CD4-positive, alpha-beta T cell treated with Interleukin-6 for 4 hours (primary cell): ENCODE results near the gene NT5DC4.
A peak's percentile ranks its signal among the peaks of the same experiment; 100 is the strongest.

Experiments used
- DNase-seq: peaks from one replicate; pipeline ENCODE4 v3.0.0-alpha.2; 2020; ENCODE audit warnings: mixed read lengths

Gene NT5DC4

DNA sequence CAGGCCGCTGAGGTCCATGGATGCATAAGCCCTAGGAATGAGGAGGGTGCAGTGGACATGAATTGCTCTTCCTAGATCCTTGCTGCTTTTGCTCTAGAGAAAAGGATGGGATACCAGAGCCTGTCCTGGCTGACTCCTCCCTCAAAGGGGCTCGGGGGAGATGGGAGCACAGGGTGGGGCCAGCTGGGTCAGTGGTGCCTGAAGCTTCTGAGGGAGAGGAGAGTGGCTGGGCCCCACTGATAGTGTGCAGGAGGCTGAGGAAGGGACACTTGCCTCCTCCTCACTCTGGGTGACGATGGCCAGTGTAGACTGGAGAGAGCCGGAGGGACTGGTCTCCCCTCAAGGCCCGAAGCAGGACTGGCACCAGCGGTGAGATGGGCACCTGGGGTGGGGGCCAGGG is at the start of gene NT5DC4:
NT5DC4 (plus strand) TSS at position 236 of the 400 bp plus-strand sequence; CDS start at position 296, 60 bp downstream.
- no peak for DNase-seq

DNA sequence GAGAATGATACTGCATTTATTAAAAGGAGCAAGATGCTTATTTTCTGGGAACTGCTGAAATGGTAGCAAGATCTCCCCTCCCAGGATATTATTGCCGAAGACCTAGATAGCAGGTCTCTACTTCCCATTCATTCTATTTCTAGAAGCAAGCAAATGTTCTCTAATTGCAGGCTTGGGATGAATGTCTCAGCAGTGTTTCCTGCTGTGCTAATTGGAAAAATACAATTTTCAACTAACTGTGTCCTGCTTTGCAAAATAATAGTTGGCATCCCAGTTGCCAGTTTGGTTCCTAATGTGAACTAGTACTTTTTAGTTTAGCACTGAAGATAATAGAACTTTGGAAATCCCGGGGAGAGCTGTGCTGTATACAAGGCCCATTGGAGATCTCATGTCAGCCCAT is 49.0 kb upstream of the NT5DC4 start:
- no peak for DNase-seq

DNA sequence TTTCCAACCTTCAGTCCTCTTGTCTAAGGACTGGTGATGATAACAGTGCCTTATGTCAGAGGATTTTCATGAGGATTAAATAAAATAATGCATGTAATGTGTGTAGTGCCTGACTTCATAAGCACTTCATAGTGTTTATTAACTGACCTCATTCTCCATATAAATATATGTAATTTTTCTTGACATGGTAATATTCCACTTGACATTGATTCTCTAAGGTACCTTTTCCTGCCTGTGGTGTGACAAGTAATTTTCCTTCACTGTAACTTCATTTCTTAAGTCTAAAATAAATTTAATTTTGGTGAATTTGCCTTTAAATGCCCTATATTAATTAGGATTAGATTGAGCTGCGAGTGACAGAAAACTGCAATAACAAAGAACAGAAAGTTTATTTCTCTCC is 47.8 kb upstream of the NT5DC4 start:
- no peak for DNase-seq

DNA sequence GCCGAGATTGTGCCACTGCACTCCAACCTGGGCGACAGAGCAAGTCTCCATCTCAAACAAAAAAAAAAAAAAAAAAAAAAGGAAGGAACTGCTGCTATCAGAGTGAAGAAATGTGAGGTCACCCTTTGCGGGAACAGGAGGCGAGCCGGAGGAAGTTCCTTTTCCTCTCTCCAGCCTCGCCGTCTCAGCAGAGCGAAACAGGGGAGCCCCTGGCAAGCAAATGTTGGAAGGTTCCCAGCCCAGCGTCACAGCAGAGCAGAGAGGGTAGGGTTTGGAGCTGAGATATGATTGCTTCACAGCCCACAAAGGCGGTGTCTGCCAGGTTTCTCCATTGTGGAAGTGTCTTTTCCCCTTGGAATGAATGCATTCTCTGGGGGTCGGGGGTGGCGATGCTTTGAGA is 46.6 kb upstream of the NT5DC4 start:
- no peak for DNase-seq

DNA sequence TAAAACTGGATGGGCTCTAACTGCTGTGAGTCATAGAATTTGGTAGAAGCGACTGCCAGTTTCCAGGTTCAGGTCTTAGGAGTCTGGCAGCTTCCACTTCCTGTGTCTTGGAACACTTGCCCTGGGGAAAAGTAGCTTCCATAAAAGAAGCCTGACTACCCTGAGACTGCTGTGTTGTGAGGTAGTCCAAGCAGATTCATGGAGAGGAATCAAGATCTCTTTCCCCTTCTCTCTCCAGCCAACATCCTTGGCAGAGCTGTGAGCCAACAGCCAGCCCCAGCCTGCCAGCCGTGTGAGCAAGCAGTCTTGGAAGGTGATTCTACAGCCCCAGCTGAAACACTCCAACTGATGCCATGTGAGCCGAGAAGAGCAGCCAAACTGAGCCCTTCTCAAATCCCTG is 41.3 kb upstream of the NT5DC4 start:
- no peak for DNase-seq

DNA sequence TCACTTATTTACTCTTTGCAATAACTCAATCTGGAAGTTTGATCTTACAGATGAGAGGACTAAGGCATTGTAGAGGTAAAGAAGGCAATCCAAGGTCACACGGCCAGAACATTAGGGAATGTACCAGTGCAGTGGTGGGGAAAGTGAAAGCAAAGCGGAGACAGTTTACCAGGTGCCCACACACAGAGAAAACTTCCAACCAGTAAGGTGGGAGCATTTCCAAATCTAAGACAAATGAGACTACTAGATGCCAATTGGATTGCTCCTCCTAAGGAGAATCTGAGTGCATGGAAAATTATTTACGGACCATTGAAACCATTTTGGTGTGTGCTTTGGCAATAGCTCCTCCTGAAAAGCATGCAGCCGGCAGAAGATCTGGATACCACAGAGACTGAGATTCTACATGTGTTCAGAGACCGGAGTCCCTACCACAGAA is 40.1 kb upstream of the NT5DC4 start:
- no peak for DNase-seq

DNA sequence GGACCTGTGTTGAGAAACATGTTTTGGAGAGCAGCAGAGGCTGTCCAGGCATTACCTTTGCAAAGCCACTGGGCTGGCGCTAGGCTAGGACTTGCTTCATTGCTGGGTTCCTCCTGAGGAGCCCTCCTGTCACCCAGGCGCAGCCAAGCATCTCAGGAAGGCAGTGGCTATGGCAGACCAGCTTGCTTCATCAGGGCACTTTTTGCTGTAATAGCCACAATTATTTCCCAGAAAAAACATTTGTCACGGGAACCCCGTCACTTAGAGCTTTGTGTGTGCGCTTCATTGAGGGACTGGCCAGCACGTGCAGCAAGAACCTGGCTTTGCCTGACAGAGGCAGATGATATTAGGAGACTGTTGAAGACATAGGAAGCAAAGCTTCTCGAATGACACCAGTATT is 38.7 kb upstream of the NT5DC4 start:
- no peak for DNase-seq

DNA sequence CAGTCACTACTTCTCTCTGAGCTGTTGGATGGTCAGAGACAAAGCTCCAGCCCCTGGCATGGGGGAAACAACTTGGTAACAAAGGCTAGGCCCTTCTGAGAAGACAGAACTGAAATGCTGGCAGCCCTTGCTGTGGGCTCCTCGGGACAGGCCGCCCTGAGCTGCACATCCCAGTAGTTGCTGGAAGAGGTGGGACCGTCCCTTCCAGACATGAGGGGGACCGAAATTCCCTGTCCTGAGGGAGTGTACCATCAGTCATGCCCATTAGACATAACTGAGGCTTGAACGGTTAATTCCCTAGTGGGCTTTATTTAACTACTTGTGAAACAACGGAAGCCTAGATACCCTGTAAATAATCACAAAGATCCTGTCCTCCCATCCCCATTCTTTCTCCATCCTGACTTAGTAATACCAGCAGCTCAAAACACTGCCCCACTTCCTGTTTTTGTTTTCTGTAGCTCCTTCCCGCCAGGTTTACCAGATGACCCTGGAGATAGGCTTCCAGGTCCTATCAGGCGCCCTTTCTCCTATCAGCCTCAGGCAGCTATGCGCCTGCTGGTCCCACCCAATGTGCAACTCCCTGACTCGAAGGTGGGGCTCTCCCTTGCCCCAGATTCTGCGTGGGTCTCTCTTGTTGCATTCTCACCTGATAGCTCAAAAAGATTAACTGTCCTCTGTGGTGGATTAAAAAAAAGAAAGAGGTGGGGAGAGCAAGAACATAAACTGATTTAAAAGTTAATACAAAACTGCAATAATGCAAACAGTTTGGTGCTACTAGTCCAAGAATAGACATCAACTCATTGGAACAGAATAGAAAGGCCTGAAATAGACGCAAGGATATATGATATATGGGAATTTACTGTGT is 37.0 kb upstream of the NT5DC4 start:
- no peak for DNase-seq

DNA sequence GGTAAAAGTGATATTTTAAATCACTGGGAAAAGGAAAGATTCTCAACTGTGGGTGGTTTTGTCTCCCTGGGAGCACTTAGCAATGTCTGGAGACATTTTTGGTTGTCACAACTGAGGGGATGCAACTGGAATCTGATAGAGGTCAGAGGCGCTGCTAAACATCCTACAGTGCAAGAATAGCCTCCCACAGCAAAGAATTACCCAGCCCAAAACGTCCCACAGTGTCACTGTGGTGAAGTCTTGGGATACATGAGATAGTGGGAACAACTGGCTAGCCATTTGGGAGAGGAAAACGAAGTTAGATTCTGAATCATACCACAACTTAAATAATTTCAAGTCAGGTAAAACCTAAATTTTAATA is 36.4 kb upstream of the NT5DC4 start:
- no peak for DNase-seq

DNA sequence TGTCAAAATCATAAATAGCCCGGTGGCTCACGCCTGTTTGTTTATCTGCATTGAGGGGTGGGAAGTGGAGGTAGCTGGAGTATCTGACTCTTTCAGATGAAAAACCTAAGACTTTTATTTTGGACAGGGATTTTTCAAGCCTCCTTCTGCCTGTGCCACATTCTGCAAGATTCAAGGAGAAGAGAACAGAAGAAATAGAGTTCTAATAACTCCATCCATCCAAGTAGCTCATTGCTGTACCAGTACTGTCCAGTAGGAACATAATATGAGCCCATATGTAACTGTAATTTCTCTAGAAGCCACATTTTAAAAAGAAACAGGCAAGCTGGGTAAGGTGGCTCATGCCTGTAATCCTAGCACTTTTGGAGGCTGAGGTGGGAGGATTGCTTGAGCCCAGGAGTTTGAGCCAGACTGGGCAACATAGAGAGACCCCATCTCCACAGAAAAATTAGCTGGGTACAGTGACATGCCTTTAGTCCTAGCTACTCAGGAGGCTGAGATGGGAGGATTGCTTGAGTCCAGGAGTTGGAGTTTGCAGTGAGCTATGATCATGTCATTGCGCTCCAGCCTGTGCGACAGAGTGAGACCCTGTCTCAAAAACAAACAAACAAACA is 35.4 kb upstream of the NT5DC4 start:
- no peak for DNase-seq

DNA sequence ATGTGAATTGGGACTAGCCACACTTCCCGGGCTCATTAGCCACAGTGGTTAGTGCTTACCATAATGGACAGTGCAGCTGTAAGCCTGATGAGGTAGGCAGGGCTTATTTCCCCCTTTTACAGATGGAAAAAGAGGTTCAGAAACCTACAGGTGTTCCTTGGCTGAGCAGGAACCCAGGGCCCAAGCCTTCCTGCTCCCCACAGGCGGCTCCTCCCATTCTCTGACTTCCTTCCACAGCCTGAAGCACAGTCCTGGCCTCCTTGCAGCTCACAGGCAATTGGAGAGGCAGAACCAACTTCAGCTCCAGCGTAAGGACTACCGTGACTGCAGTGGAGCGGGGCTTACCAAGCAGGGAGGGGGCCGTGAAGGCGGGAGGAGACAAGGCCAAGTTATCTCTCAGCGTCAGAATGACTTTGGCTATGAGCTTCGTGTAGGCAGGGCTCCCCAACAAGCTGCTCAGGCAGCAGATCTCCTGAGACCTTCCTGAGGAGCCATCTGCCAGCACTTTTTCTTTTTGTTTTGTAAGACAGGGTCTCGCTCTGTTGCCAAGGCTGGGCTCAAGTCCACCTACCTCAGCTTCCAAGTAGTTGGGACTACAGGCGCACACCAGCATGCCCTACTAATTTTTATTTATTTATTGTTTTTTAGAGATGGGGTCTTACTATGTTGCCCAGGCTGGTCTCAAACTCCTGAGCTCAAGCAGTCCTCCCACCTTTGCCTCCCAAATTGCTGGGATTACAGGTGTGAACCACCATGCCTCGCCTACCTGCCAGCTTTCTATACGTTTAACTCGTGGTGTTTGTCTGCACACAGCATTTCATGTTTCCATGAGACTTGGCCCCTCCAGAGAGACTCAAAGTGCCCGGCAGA is 34.2 kb upstream of the NT5DC4 start:
- no peak for DNase-seq

DNA sequence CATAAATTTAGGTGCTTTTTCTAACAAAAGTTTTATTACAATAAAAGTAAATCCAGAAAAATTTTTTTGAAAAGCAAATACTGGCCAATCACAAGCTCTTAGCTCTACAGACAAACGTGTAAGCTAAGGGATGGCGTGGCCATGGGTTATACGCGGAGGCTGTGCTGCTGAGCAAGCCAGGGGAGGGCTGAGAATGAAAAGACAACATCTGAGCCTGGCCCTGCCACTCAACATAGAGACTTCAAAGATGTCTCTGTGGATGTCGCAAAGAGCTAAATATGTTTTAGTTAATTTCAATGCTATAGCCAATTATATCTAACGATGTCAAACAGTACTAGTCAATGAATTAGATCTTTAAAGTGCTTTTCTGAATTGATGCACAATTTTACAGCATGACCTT is 33.3 kb upstream of the NT5DC4 start:
- no peak for DNase-seq

DNA sequence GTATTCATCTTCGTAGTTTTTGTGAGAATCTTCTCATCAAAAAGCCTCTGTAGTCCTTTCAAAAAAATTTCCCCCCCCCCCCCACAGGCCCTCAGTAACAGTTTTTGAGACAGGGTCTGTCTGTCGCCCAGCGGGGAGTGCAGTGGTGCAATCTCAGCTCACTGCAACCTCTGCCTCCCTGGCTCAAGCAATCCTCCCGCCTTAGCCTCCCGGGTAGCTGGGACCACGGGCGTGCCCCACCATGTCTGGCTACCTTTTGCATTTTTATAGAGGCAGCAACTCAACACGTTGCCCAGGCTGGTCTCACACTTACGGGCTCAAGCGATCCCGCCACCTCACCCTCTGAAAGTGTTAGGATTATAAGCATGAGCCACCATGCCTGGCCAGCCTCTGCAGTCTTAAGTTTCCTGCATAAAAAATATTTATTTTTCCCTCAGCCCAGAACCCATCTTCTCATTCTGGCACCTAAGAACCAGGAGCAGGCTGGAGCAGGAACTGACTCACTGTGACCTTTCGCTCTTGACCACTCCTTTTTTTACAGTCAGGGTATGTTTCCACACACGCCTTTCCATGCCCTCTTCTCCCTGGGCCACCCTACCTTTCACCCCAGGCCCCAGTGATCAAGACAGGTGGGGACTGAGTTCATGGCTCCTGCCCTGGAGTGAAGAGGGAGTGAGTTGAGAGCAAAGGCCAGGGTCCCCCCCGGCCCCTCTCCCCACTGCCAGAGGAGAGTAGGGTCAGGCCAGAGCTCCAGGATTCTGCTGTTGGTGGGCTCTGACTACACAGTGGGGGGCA is 32.5 kb upstream of the NT5DC4 start:
- DNase-seq: no peak

DNA sequence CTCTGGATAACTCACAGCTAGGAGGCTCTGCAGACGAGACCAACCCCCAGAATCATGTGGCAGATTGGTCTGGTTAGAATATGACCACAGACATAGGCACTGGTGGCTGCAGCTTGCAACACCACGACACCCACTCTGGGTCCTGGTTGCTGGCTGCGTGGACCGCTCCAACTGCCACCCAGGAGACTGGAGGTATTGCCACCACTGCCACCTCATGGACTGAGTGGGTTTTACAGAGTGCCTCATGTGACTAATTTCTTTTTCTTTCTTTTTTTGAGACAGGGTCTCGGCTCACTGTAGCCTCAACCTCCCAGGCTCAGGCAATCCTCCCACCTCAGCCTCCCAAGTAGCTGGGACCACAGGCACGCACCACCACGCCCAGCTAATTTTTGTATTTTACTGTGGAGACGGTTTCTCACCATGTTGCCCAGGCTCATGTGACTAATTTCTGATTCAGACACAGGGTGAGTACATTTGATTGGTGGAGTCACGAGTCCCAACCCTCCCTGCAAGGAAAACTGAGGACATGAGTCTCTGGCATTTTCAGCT is 29.9 kb upstream of the NT5DC4 start:
- DNase-seq: peak; percentile 76

DNA sequence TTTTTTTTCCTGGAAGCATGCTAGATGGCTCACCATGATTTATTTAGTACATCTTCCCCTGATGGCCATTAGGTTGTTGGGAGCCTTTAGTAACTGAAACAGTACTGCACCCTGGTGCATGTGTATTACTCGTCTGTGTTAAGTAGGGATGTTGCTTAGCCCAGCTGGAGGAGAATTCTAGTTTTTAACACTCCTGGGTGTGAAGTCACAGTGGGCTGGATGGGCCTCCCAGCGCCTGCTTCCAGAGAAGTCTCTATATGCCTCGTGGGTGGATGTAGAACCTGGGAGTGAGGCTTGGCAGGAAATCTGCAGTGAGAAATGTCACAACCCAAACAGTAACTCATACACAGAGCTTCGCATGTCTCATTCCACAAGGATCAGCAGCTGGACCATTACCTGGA is 28.9 kb upstream of the NT5DC4 start:
- DNase-seq: no peak

DNA sequence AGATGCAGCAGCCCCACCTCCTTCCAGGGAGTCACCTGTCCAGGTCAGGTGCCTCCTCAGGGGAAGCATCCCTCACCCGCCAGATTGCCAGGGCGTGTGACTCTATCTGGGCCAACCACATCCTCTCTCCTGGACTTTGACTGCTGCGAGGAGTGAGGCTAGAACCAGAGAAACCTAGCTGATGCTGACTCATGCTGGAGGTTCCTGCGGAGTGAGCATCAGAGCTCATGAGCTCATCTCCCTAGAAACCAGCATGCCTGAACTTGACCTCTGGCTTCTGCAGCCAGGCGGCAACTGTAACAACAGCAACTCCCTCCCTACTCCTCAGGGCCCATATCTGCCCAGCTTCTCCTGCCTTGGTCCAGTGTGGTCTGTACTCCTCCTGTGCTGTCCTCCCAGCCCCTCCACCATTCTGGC is 28.3 kb upstream of the NT5DC4 start:
- peak; percentile 70 for DNase-seq

DNA sequence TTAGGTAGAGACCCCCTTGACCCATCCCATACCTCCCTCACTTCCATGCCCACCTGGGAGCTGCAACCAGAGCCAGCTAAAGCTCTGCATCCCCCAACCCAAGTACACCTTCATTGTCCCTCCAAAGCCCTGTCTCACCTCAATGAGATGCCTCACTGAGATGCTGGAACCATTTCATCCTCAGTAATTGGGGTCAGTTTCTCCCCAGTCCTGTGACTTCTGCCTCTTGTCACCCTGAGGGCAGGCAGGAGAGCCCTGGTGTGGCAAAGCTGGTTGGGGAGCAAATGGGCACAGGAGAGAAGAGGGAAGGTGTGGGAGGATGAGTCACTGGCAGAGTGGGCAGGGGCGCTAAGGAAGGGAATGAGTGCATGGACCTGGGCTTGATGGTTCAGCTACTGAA is 27.9 kb upstream of the NT5DC4 start:
- no peak for DNase-seq

DNA sequence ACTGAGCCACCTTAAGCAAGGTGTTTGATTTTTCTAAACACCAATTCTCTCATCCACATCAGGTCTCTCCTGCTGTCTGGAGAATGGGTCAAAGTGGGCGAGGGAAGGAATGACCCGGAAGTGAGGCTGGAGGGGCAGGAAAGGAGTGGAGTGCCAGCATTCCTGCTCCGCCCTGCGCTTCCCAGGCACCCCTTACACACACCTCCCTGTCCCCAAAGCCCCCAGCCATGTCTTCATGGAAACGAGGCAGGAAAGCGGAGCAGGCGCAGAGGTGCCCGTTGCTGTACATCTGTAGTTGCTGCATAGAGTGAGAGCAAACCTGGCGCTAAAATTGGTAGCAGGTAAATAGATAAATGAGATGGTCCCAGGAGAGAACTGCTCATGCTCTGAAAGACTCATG is 27.2 kb upstream of the NT5DC4 start:
- DNase-seq: no peak

DNA sequence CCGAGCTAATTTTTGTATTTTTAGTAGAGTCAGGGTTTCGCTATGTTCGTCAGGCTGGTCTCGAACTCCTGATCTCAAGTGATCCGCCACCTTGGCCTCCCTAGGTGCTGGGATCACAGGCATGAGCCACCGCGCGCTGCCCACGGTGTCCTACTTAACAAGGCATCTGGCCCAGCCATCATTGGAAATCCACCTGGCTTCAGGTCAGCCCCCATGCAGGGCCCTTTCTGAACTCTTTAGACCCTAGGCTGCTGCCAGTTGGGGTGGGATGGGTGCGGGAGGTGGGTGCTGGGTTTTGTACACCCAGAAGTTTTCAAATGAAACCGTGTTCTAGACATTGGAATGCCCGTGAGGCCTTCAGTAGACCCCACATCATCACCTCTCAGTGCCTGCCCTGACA is 26.6 kb upstream of the NT5DC4 start:
- DNase-seq: no peak

DNA sequence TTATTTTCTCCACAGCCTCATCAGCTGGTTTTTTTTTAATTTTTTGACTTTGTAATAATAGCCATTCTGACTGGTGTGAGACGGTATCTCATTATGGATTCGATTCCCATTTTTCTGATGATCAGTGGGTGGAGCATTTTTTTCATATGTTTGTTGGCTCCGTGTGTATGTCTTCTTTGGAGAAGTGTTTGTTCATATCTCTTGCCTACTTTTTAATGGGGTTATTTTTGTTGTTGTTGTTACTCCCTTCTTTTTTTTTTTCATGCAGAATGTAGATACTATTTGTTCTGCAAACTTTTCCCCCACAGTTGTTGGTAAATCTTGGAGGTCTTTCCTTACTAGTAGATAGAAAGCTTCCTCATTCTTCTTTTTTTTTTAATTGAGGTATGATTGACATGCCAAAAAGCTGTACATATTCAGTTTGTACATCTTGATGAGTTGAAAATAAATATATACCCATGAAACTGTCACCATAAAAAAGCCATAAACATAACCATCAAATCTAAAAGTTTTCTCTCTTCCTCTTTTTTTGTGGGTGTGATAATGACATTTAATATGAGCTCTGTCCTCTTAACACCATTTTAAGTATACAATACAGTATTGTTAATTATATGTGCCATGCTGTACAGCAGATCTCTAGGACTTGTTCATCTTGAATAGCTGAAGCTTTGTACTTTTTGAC is 21.8 kb upstream of the NT5DC4 start:
- DNase-seq: no peak

DNA sequence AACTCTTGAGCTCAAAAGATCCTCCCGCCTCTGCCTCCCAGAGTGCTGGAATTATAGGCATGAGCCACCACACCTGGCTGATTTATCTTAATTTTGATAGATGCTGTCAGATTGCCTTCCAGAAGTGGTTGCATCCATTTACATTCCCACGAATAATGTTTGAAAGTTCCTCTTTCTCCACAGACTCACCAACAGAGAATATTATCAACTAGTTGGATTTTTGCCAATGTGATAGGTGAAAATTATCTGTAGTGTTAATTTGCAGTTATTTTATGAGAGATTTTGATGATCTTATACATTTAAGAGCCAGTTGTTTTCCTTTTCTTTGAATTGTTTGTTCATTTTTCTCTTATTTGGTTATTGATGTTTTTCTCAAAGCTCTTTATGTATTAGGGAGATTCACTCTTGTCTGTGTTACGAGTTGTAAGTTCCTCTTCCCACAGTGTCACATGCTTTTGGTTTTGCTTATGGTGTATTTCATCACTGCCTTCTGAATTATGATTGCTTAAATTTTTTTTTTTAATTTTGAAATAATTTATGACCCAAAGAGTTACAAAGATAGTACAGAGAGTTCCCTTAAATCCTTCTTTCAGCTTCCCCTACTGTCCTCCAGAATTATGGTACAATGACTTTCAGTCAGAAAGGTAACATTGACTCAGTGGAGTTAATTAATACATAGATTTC is 20.7 kb upstream of the NT5DC4 start:
- no peak for DNase-seq
